ENCODE measurements around the gene CTSA. TPM values are rescaled to one million over a fixed set of nuclear protein-coding genes. Genes with fewer than 3 reads are reported as not detected.

Gene CTSA
- total and polyA plus RNA-seq, 9 of the 15 experiments (the other 6 are each of a cell fraction or from before 2014, with no cell fraction given), result 8.8 to 61.7 (median 28.3) TPM

DNA sequence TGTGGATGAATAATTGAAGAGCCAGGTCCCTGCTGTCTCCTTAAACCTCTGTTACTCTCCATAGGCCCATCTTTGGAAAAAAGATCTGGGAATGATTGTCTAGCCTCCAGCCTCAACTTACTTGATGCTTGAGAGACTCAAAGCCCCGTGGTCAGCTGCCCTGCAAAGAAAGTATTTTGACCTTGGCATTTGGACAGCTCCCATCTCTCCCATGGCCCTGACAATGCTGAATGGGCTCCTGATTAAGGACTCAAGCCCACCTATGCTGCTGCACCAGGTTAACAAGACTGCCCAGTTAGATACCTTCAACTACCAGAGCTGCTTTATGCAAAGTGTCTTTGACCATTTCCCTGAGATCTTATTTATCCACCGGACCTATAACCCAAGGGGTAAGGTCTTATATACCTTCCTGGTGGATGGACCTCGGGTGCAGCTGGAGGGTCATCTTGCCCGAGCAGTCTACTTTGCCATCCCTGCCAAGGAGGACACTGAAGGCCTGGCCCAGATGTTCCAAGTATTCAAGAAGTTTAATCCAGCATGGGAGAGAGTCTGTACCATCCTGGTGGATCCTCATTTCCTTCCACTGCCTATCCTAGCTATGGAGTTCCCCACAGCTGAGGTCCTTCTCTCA, 8.6 kb upstream of the CTSA start (continued):
- TF ChIP-seq, protein P1, sequence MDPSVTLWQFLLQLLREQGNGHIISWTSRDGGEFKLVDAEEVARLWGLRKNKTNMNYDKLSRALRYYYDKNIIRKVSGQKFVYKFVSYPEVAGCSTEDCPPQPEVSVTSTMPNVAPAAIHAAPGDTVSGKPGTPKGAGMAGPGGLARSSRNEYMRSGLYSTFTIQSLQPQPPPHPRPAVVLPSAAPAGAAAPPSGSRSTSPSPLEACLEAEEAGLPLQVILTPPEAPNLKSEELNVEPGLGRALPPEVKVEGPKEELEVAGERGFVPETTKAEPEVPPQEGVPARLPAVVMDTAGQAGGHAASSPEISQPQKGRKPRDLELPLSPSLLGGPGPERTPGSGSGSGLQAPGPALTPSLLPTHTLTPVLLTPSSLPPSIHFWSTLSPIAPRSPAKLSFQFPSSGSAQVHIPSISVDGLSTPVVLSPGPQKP (CRISPR knock-in tag; IDR thresholded peaks at IDR 0.05), result no peak
- TF ChIP-seq KAT2B (IDR thresholded peaks at IDR 0.05; ENCODE audit: low read depth, low read length), result no peak
- TF ChIP-seq, protein P2, sequence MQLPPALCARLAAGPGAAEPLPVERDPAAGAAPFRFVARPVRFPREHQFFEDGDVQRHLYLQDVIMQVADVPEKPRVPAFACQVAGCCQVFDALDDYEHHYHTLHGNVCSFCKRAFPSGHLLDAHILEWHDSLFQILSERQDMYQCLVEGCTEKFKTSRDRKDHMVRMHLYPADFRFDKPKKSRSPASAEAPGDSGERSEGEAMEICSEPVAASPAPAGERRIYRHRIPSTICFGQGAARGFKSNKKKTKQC (CRISPR knock-in tag; IDR thresholded peaks at IDR 0.05), result no peak

DNA sequence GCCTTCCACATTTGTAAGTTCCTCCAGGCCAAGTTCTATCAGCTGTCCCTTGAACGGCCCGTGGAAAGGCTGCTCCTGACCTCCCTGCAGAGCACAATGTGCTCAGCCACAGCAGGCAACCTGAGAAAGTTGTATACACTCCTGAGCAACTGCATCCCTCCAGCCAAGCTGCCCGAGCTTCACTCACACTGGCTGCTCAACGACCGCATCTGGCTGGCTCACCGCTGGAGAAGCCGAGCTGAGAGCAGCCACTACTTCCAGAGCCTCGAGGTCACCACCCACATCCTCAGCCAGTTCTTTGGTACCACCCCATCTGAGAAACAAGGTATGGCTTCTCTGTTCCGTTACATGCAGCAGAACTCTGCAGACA, 8.1 kb upstream of the CTSA start:
- POLR2A ChIA-PET, result interaction anchor here (0.7 to 2.4 kb wide), 6 partner anchors 10 to 1144 kb away, joined by 3 to 9 read pairs (median 4); partner anchors contain the start of genes CTSA and NEURL2
- WGBS (ENCODE audit: insufficient coverage, low coverage, missing lambda C conversion rate), result 86% methylated on average over 9 of the region's 9 CpGs
- 0 out of 2 replicates have a peak, but pooled peaks have one; percentile 9 for TF ChIP-seq RBFOX2 (IDR thresholded peaks at IDR 0.05; ENCODE audit: low read depth, low read length)
- no peak for TF ChIP-seq MAFF (IDR thresholded peaks at IDR 0.05; ENCODE audit: low read length)

More for the DNA sequence above, 8.1 kb upstream of the CTSA start:
- peaks cover 32% of the 10 kb centered on the region for H3K79me2 ChIP-seq (ENCODE audit: control insufficient read depth, insufficient read depth, low read length)
- peaks cover 28 to 32% of the 10 kb centered on the region in 2 experiments for H3K4me1 ChIP-seq (replicated peaks in 1 of 2; ENCODE audit: control insufficient read depth in 2 of 2, insufficient read depth in 2 of 2, low read length in 2 of 2)
- H3K27me3 ChIP-seq (ENCODE audit: control insufficient read depth in 2 of 2, insufficient read depth in 2 of 2, low read length in 2 of 2), result no peaks in the 10 kb centered on the region
- no peaks in the 10 kb centered on the region for H3K9me3 ChIP-seq (replicated peaks; ENCODE audit: control insufficient read depth, insufficient read depth, low read depth, low read length)
- in situ Hi-C loops (cut with MboI), result no loop called here
- FAIRE-seq, result no peak
- CTCF ChIA-PET (ENCODE audit: low intra/inter-chr PET ratio), result no interaction called here
- ATAC-seq, result no peak
- no peak overlapping the region for H3K4me2 ChIP-seq (ENCODE audit: insufficient read depth, low read length)
- peaks cover 36% of the 10 kb centered on the region; the same call in 2 of the 3 replicates for H3K36me3 ChIP-seq (ENCODE audit: control insufficient read depth, insufficient read depth, low read length)
- no peak overlapping the region for H3K4me3 ChIP-seq
- no peaks in the 10 kb centered on the region for H4K20me1 ChIP-seq (replicated peaks; ENCODE audit: control insufficient read depth, insufficient read depth, low read length)
- no peak overlapping the region for H2AFZ ChIP-seq (ENCODE audit: low read depth, low read length)
- H3K9me1 ChIP-seq (ENCODE audit: control insufficient read depth, insufficient read depth, low read length), result peaks cover 4% of the 10 kb centered on the region
- no TSS peak for BruUV-seq (replicated peaks)
- H3K9ac ChIP-seq (ENCODE audit: insufficient read depth in 1 of 2, low read depth in 2 of 2, low read length in 2 of 2), result peak overlapping the region in 1 of 2 experiments; percentile 61; a peak in 1 of 4 replicates
- intact Hi-C loops (cut with micrococcal nuclease), result loop anchor here (10.0 kb wide), 1 partner anchor 48 kb away; the partner anchor contains the start of gene SNX21
- no peak for DNase-seq (ENCODE audit: extremely low read depth in 1 of 4, low spot score in 3 of 4)
- H3K27ac ChIP-seq (ENCODE audit: extremely low read depth, low read depth, low read length), result no peak overlapping the region

Data from K562 (cell line).